HepG2 (cell line): ENCODE measurements around the gene P2RY2. TPM values are rescaled to one million over a fixed set of nuclear protein-coding genes. Genes with fewer than 3 reads are reported as not detected.

ENCODE experiments used
- CREBL2 ChIP-seq: sonication (generic); formaldehyde crosslinking; IDR thresholded peaks from 2 replicates; pipeline ENCODE4 v1.8.1; 2023; ENCODE audit warnings: missing genetic modification reagents, mild to moderate bottlenecking, borderline replicate concordance
- E2F2 ChIP-seq: sonication (generic); formaldehyde crosslinking; IDR thresholded peaks from 2 replicates; pipeline ENCODE4 v1.4.0; 2020; ENCODE audit warnings: missing genetic modification reagents, borderline replicate concordance
- HCFC1 ChIP-seq: fragments of 150-350 bp; IDR thresholded peaks from 2 replicates; pipeline ENCODE4 v1.6.1; 2014; ENCODE audit warnings: low read depth, low read length
- HHEX ChIP-seq: IDR thresholded peaks from 2 replicates; pipeline ENCODE4 v1.6.1; 2016; ENCODE audit warnings: control low read depth
- MATR3 ChIP-seq: sonication (generic); formaldehyde crosslinking; IDR thresholded peaks from 2 replicates; pipeline ENCODE4 v1.4.0; 2020; ENCODE audit warnings: missing genetic modification reagents
- MEIS1 ChIP-seq: sonication (generic); formaldehyde crosslinking; IDR thresholded peaks from 2 replicates; pipeline ENCODE4 v1.9.0; 2021; ENCODE audit warnings: mild to moderate bottlenecking, missing genetic modification reagents, moderate library complexity, borderline replicate concordance
- MIER2 ChIP-seq: IDR thresholded peaks from 2 replicates; pipeline ENCODE4 v1.6.1; 2016; ENCODE audit warnings: missing biosample characterization, missing genetic modification reagents
- MLLT10 ChIP-seq: sonication (generic); formaldehyde crosslinking; IDR thresholded peaks from 2 replicates; pipeline ENCODE4 v1.4.0; 2020; ENCODE audit warnings: missing genetic modification reagents
- MTA3 ChIP-seq: sonication (generic); formaldehyde crosslinking; IDR thresholded peaks from 2 replicates; pipeline ENCODE4 v1.4.0; 2020; ENCODE audit warnings: missing genetic modification reagents
- NBN ChIP-seq: fragments of 450-650 bp; conservative IDR thresholded peaks from 2 replicates; pipeline ENCODE4 v1.6.1; 2017
- PAXIP1 ChIP-seq: sonication (generic); formaldehyde crosslinking; conservative IDR thresholded peaks from 2 replicates; pipeline ENCODE4 v1.4.0; 2020; ENCODE audit warnings: mild to moderate bottlenecking, missing genetic modification reagents, moderate library complexity
- POLR2G ChIP-seq: fragments of 200-400 bp; formaldehyde crosslinking; IDR thresholded peaks from 2 replicates; pipeline ENCODE4 v1.6.1; 2018; ENCODE audit warnings: mild to moderate bottlenecking, low read depth, low read length, moderate library complexity
- RXRA ChIP-seq: sonication (generic); formaldehyde crosslinking; IDR thresholded peaks from 2 replicates; pipeline ENCODE4 v1.5.1; 2020; ENCODE audit warnings: missing genetic modification reagents
- STAG1 ChIP-seq: sonication (generic); formaldehyde crosslinking; IDR thresholded peaks from 2 replicates; pipeline ENCODE4 v1.4.0; 2020; ENCODE audit warnings: missing genetic modification reagents
- ZNF20 ChIP-seq: sonication (generic); formaldehyde crosslinking; IDR thresholded peaks from 2 replicates; pipeline ENCODE4 v1.4.0; 2020; ENCODE audit warnings: mild to moderate bottlenecking, moderate library complexity, missing genetic modification reagents
- ZNF362 ChIP-seq: sonication (generic); formaldehyde crosslinking; IDR thresholded peaks from 2 replicates; pipeline ENCODE4 v1.4.0; 2020; ENCODE audit warnings: missing genetic modification reagents, mild to moderate bottlenecking, borderline replicate concordance
- ZNF503 ChIP-seq: sonication (generic); formaldehyde crosslinking; IDR thresholded peaks from 2 replicates; pipeline ENCODE4 v1.4.0; 2020; ENCODE audit warnings: missing genetic modification reagents
- ZNF75D ChIP-seq: sonication (generic); formaldehyde crosslinking; IDR thresholded peaks from 2 replicates; pipeline ENCODE4 v1.8.1; 2023; ENCODE audit warnings: missing genetic modification reagents, mild to moderate bottlenecking, borderline replicate concordance
- ZNF772 ChIP-seq: sonication (generic); formaldehyde crosslinking; IDR thresholded peaks from 2 replicates; pipeline ENCODE4 v1.5.0; 2020; ENCODE audit warnings: mild to moderate bottlenecking, missing genetic modification reagents
- ZNF816 ChIP-seq: sonication (generic); formaldehyde crosslinking; IDR thresholded peaks from 2 replicates; pipeline ENCODE4 v1.8.0; 2022; ENCODE audit warnings: missing genetic modification reagents, mild to moderate bottlenecking, borderline replicate concordance
- ZSCAN25 ChIP-seq: sonication (generic); formaldehyde crosslinking; IDR thresholded peaks from 2 replicates; pipeline ENCODE4 v1.8.0; 2022; ENCODE audit warnings: mild to moderate bottlenecking, missing genetic modification reagents
- polyA plus RNA-seq, 8 experiments: library from polyadenylated mRNA; depleted of rRNA in 3 of 8; stranded (reverse) in 7 of 8; unstranded in 1 of 8; fragments of >200 nt; fragmentation: Illumina TruSeq in 4 of 8; extraction: Trizol in 4 of 8; gene quantifications; 2 replicates each; pipeline versions ENCODE4 v1.2.1 to v1.2.3, GENCODE V29; 2011 to 2016; ENCODE audit warnings: low read depth in 4 of 8, missing spikeins in 1 of 8, mixed read lengths in 1 of 8; ENCODE audit not compliant: insufficient read depth in 1 of 8
- total RNA-seq, 5 experiments: library from RNA; depleted of rRNA; stranded (reverse); fragments of >200 nt; fragmentation: Illumina TruSeq; extraction: Trizol; gene quantifications; 2 replicates each; pipeline ENCODE4 v1.2.3, GENCODE V29; 2016; ENCODE audit warnings: low read depth in 1 of 5

The P2RY2 gene
- total and polyA plus RNA-seq, 2 of the 13 experiments (the other 11 are each of a cell fraction or from before 2014, with no cell fraction given) = 0.95 to 3.1 TPM

- TF ChIP-seq POLR2G (no peak), HHEX (CRISPR knock-in tag) (no peak), HCFC1 (no peak), MEIS1 (CRISPR knock-in tag) (no peak), STAG1 (peak; percentile 99), ZNF20 (no peak), CREBL2 (CRISPR knock-in tag) (no peak), NBN (no peak), ZNF75D (CRISPR knock-in tag) (no peak), E2F2 (CRISPR knock-in tag) (no peak), ZNF503 (CRISPR knock-in tag) (no peak), ZNF362 (CRISPR knock-in tag) (no peak), PAXIP1 (CRISPR knock-in tag) (no peak; the same call in 1 of the 2 replicates), ZSCAN25 (CRISPR knock-in tag) (no peak), MATR3 (no peak), RXRA (peak; percentile 26; the same call in 1 of the 2 replicates), ZNF816 (no peak), MLLT10 (no peak), MTA3 (CRISPR knock-in tag) (no peak), ZNF772 (CRISPR knock-in tag) (no peak), MIER2 (CRISPR knock-in tag) (0 out of 2 replicates have a peak, but pooled peaks have one; percentile 18)
These were observed 40.1 kb upstream of the P2RY2 start (continued) for GRCh38 chr11:73177778-73178539.
